ENCODE measurements around the gene FLYWCH2.

- TF ChIP-seq MAX (IDR thresholded peaks at IDR 0.05; ENCODE audit: insufficient read depth, insufficient read length) (no peak), POLR2A (IDR thresholded peaks at IDR 0.05; ENCODE audit: low read depth, low read length) (no peak)
Measured at GRCh38 chr16:2895813-2896212, 12.8 kb downstream of the FLYWCH2 start.

Data from endothelial cell of umbilical vein (primary cell).